ENCODE results near the gene MAP3K5.

- TF ChIP-seq CTCF (IDR thresholded peaks at IDR 0.05) (no peak), POLR2A (IDR thresholded peaks at IDR 0.05) (no peak), POLR2AphosphoS5 (IDR thresholded peaks at IDR 0.05) (no peak), EP300 (IDR thresholded peaks at IDR 0.05) (no peak)
Observed at GRCh38 chr6:136773473-136773796, 18.8 kb downstream of the MAP3K5 start.

All from suprapubic skin (tissue), 4 donors.